NK-92 treated with Interleukin-12 subunit alpha and Interleukin-12 subunit beta, amount 100 ng/mL, for 24 hours (cell line): ENCODE data around the gene RRAS.

Experiments
- DNase-seq: peaks from one replicate; lab custom pipeline; 2025; lab: John Stamatoyannopoulos, UW

The RRAS gene

DNA sequence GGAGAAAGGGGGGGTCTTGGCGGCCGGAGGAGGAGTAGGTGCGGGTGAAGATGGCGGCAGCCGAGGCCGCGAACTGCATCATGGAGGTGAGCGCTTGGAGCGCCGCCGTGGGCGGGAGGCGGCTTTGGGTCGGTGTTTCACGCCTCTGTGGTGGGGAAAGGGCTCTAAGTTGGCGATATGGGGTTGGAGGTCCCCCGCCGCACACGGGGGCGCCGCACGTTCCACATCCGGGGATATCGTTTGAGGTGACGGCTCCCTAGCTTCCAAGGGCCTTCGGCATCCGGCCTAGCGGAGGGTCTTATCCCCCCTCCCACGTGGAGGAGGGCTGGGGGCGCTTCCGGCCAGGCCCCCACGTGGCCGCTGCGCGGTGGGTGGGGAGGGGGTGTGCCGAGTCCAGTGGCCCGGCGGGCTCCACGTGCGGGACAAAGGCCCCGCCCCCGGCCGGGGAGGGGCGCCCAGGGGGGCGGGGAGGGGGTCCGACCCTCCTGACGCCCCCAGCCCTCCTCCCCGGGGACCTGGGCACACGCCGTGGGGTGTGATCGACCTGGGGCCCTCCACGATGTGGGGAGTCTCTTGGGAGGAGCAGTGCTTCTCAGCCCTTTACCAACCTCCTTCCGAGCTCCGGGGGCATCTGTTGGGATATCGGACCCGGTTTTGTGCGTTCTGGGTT lies 37.4 kb upstream of the RRAS start, which contains the start of gene PRMT1:
Gene PRMT1 (plus strand): TSS at position 41 of the 670 bp plus-strand sequence. CDS start 10 bp downstream, at position 51.
- DNase-seq = peak; percentile 53

GRCh38 chr19:49676784-49677230 lies 36.9 kb upstream of the RRAS start:
- peak; percentile 98 for DNase-seq

DNA sequence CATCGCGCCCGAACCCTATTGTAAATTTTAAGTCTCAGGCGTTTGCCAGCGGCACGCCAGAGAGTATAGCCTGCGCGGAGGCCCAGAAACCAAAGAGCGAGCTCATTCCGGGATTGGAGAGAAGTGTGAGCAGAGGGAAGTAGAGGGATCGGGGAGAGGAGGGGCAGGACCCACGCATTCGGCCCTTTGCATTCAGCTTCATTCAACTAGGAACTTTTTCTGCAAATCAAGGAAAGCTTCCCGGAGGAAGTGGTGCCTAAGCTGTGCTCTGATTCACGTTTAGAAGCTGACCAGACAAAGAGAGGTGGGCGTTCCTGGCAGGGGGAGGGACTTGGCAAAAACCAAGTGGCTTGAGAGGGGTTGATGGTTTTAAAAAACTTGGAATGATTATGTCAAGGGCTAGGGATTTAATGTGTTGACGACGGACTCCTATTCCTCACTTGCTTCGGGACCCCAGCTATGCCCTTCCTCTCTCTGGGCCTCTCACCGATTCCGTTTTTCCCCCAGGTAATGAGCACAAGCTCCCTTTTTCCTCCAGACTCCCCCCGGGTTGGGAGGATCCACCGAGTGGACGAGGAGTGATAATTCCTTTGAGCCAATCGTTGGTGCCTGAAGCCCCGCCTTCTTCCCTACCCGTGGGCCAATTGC lies 36.3 kb upstream of the RRAS start:
- peak; percentile 72 for DNase-seq

DNA sequence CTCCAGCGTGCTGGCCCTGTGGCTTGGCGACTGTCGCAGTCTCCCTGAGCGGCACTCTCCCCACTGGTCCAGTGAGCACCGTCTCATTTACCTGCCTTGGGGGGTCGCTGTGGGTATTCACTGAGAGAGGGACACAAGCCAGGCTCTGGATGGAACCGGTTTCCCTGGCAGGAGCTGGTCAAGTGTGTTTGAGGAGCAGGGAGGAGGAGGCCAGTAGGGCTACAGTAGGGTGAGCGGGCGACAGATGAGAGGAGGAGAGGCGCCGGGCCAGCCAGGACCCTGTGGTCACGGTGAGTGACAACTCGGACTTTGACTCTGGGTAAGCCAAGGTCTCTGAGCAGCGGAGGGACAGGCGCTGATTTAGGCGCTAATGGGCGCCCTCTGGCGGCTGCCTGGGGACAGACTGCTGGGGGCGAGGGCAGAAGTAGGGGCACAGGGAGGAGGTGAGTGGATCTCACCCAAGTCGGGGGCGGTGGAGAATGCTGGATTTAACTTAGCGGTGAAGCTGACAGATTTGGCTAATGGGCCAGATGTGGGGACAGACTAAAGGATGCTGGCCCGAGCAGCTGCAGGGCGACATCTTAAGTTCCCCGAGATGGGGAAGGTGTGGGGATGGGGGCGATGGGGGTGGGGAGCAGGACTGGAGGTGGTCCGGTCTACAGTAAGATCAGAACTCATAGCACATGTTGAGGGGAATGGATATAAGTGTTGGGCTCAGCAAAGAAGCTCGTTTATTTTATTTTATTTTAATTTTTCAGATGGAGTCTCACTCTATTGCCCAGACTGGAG lies 32.4 kb upstream of the RRAS start:
- DNase-seq = peak; percentile 55

DNA sequence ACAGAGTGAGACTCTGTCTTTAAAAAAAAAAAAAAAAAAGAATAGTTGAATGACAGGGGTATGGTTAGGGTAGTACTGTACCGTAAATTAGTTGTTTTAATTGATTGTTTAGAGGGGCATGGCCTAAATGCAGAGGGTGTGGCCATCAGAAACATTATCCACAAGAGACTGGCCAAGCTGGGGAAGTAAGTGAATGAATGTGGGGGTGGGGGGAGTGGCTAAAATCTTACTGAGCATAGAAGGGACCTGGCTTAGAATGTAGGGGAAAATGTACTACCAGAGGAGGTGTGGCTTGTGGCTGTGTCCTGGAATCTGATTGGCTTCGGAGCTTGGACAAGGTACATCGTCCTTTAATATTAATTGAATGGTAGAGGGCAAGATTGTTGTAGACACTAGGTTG lies 29.6 kb upstream of the RRAS start:
- DNase-seq = no peak

- DNase-seq = no peak
Observed at GRCh38 chr19:49667473-49667872, 27.5 kb upstream of the RRAS start.

DNA sequence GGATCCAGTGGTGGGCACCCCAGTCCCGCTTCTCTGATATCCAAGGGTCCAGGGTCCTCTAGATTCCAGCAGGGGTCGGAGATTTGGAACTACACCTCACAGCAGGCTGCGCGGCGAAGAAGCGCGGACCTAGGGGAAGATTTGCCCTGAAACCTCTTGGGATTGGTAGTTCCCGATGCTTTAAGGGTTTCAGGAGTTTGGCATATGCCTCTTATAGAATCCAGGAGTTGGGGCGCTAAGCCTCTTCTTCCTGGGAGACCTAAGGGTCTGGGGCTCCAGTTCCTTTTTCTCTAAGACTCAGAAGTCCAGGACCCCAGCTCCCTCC lies 26.1 kb upstream of the RRAS start:
- no peak for DNase-seq

GRCh38 chr19:49665351-49666119 lies 25.6 kb upstream of the RRAS start, which contains the start of the genes BCL2L12 and IRF3:
BCL2L12 (plus strand) TSS chr19:49665933; CDS start chr19:49666693, 760 bp downstream.
IRF3 (minus strand) TSS chr19:49665857; CDS start chr19:49664838, 1,019 bp downstream.
- peak; percentile 95 for DNase-seq

GRCh38 chr19:49665036-49665350 lies 25.1 kb upstream of the RRAS start:
- DNase-seq = no peak

DNA sequence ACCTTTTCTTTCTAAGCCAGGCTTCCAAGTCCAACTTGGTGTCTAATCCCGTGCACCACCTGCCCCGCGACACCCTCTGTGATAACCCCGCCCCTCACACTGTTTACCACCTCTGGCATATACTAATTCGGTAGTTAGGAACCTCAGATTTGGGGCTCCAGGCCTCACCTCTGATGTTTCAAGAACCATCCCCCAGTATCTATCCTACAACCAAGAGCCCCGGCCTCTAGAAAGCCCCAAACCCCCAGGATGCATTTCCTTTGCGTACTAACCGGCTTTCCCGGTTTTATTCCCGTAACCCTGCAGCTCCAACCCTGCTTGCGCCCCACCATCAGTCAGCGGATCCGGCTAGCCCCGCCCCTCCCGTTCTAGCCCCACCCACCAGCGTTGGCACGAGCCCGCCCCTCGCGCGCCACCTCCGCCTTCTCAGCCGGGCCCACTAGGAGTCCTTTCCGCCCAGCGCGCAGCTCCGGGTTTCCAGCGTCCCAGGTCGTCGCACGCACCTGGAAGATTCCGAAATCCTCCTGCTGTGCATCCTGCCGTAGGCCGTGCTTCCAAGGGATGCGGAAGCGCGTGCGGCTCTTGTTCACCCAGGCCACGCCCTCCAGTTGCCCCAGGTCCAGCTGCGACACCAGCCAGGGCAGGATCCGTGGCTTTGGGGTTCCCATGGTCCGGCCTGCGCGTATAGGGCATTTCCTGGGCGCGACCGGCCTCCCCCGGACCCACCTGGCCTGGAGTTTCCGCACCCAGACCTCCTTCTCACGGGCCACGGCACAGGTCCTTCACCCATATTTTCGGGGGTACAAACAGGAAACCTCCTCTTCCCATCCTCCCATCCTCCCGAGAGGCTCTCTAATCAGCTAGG lies 24.5 kb upstream of the RRAS start:
- DNase-seq = peak; percentile 88

DNA sequence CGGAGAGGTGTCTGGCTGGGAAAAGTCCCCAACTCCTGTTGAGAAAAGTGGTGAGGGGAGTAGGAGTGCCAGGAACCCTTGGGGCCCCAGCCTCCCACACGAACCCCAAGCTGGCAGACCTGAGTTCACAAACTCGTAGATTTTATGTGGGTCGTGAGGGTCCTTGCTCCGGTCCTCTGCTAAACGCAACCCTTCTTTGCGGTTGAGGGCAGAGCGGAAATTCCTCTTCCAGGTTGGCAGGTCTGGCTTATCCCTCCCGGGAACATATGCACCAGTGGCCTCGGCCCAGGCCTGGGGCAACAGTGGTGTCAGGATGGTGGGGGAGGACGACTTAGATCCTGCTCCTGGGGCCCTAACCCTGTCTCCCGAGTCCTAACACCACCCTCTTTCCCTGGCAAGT lies 23.3 kb upstream of the RRAS start:
- no peak for DNase-seq

DNA sequence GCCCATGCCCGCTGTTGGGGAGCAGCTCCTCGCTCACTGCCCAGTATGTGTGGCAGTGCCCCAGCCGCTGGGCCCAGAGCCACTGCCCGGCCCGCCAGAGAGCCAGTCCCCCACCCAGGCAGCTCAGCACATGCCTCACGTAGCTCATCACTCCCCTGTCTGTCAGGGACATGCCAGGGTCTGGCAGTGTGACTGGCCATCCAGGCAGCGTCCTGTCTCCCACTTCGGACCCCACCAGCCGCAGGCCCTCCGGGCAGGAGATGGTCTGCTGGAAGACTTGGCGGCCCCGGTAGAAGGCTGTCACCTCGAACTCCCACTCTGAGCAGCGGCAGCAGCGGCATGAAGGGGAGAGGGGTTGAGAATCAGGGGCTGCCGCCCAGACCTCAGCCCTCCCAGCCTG lies 22.1 kb upstream of the RRAS start:
- DNase-seq = no peak

DNA sequence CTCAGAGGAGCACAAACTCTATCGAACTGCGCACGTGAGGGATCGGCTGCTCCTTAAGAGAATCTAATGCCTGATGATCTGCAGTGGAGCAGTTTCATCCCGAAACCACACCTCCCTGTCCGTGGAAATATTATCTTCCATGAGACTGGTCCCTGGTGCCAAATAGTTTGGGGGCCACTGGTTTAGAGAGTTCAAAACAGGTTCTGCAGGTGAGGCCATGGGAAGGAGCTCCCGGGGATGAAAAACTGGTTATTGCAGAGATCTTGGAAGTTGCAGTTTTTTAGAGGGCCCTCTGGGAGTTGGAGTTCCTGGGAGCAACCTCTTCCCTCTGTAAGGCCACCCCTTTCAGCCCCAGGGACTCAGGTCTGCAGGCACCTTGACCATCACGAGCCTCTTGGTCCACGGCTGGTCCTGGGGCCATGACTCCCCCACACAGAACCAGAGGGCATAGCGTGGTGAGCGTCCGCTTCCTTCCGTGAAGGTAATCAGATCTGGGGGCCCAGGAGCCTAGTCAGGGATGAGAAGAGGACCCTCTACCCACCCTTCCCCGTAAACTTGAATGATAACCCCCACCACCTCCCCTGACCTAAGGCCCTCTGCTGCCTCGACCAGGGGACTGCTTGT lies 20.5 kb upstream of the RRAS start:
- no peak for DNase-seq

GRCh38 chr19:49658566-49659442 lies 18.9 kb upstream of the RRAS start:
- DNase-seq = no peak

GRCh38 chr19:49658139-49658517 lies 18.2 kb upstream of the RRAS start:
- DNase-seq = no peak

DNA sequence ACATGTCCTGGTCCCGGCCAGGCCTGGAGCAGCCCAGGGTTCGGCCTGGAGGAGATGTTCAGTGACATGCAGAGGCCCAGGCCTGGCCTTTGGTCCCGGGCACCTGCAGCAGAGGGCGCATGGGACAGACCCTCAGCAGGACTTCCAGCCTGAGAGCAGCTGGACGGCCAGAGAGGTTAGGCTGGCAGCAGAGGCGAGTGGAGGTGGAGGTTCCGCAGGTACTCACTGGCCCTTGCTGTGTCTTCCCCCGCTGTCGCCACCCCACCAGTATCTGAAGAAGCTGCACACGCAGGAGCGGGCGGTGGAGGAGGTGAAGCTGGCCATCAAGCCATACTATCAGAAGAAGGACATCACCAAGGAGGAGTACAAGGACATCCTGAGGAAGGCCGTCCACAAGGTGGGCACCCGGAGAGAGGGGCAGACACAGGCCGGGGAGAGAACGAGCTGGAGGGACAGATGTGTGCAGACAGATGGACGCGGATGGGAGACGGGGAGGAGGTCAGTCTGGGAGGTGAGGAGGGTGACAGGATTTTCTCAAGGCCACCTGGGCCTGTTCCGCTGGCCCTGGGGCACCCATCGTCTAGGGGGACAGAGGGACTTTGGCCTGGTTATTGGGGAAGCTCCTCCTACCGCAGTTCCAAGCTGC lies 17.7 kb upstream of the RRAS start:
- DNase-seq = no peak

DNA sequence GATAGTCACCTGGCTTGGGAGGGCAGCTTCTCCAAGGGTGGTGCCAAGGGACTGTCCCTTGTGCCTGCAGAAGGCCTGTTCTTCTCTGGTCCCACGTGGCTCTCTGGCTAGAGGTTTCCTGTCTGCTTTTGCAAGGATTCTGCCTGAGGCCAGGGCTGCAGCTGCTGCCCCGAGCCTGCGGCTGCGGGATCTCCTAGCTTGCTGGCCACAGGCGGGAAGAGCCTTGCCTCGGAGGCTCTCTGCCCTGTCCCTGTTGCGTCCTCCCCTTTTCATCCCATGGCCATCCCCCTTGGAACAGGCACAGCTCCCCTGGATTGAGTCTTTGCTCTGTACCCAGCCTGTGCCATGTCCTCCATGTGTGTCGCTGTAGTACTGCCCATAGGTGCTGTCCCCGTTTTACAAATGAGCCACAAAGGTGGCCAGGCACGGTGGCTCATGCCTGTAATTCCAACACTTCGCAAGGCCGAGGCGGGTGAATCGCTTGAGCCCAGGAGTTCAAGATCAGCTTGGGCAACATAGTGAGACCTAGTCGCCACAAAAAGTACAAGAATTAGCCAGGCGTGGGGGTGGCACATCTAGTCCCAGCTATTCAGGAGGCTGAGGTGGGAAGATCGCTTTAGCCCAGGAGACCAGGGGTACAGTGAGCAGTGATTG lies 16.6 kb upstream of the RRAS start:
- no peak for DNase-seq

- no peak for DNase-seq
Observed at GRCh38 chr19:49655570-49656455, 15.9 kb upstream of the RRAS start.
